DOHH2 (cell line): ENCODE data around the gene PSRC1.
A peak's percentile ranks its signal among the peaks of the same experiment; 100 is the strongest.
"Not testable (repeated sequence)": the region's sequence is repeated elsewhere in the genome, so short reads cannot be mapped to it uniquely, and the experiment has no call there.

ENCODE experiments used
- H3F3A ChIP-seq: fragments of 200-600 bp; sonication (generic), shearing (Covaris generic); 2 replicates; pipeline ENCODE4 v1.6.0; 2016; ENCODE audit warnings: antibody characterized with exemption, mild to moderate bottlenecking; ENCODE audit not compliant: control insufficient read depth, insufficient read depth
- H3K27ac ChIP-seq: fragments of 200-600 bp; sonication (generic); 2 replicates; pipeline ENCODE4 v1.5.1; 2014; ENCODE audit warnings: low read depth, mild to moderate bottlenecking, low read length, moderate library complexity
- H3K27me3 ChIP-seq: fragments of 200-600 bp; sonication (generic); 2 replicates; pipeline ENCODE4 v1.6.1; 2014; ENCODE audit warnings: mild to moderate bottlenecking, low read length, mixed read lengths; ENCODE audit not compliant: control insufficient read depth
- H3K36me3 ChIP-seq: fragments of 200-600 bp; sonication (generic); 2 replicates; pipeline ENCODE4 v1.6.1; 2014; ENCODE audit warnings: mild to moderate bottlenecking, low read length, moderate library complexity, mixed read lengths; ENCODE audit not compliant: control insufficient read depth
- H3K4me1 ChIP-seq: fragments of 200-600 bp; sonication (generic); 2 replicates; pipeline ENCODE4 v1.6.1; 2014; ENCODE audit warnings: mild to moderate bottlenecking, low read length, mixed read lengths; ENCODE audit not compliant: control insufficient read depth
- H3K4me2 ChIP-seq: fragments of 200-600 bp; sonication (generic); 2 replicates; pipeline ENCODE4 v1.6.0; 2014; ENCODE audit warnings: mild to moderate bottlenecking, low read length, moderate library complexity
- H3K4me3 ChIP-seq: fragments of 200-600 bp; sonication (generic); 2 replicates; pipeline ENCODE4 v1.5.1; 2014; ENCODE audit warnings: mild to moderate bottlenecking, low read length, mixed read lengths
- H3K79me2 ChIP-seq: fragments of 200-600 bp; sonication (generic); 2 replicates; pipeline ENCODE4 v1.6.1; 2014; ENCODE audit warnings: mild to moderate bottlenecking, low read length, mixed read lengths; ENCODE audit not compliant: control insufficient read depth
- H3K9me2 ChIP-seq: fragments of 200-600 bp; sonication (generic); replicated peaks from 2 replicates; pipeline ENCODE4 v1.6.1; 2014; ENCODE audit warnings: mild to moderate bottlenecking, low read length, mixed read lengths; ENCODE audit not compliant: control insufficient read depth
- H3K9me3 ChIP-seq: fragments of 200-600 bp; sonication (generic); 2 replicates; pipeline ENCODE4 v1.6.1; 2014; ENCODE audit warnings: antibody characterized with exemption, low read length, mixed read lengths; ENCODE audit not compliant: control insufficient read depth, insufficient read depth
- H4K20me1 ChIP-seq: fragments of 200-600 bp; sonication (generic); 2 replicates; pipeline ENCODE4 v1.6.0; 2014; ENCODE audit warnings: low read depth, mild to moderate bottlenecking, antibody characterized with exemption, low read length, moderate library complexity; ENCODE audit not compliant: control insufficient read depth, insufficient read depth
- CTCF ChIP-seq: fragments of 200-600 bp; sonication (generic); IDR thresholded peaks from one replicate; pipeline ENCODE4 v1.5.1; 2014; ENCODE audit warnings: antibody characterized with exemption, mild to moderate bottlenecking, low read depth, low read length; ENCODE audit not compliant: poor library complexity, severe bottlenecking
- EZH2phosphoT487 ChIP-seq: fragments of 200-600 bp; sonication (generic); IDR thresholded peaks from 2 replicates; pipeline ENCODE4 v1.6.1; 2017; ENCODE audit warnings: borderline replicate concordance, mild to moderate bottlenecking, antibody characterized with exemption, low read length, moderate library complexity, mixed read lengths

PSRC1 gene

GRCh38 chr1:109306832-109307273 lies 23.9 kb upstream of the PSRC1 start, which contains the start of gene MYBPHL:
MYBPHL (minus strand) TSS chr1:109307011; CDS start chr1:109306991, 20 bp downstream.
- no peaks in the 10 kb centered on the region for H3K79me2 ChIP-seq
- H3K27ac ChIP-seq, result peak within 1 kb of the TSS; percentile 73
- TF ChIP-seq EZH2phosphoT487 (no peak), CTCF (no peak)
- H3K9me3 ChIP-seq, result no peaks in the 10 kb centered on the region
- H3K4me3 ChIP-seq, result peak within 1 kb of the TSS; percentile 59
- H3K36me3 ChIP-seq, result no peaks in the 10 kb centered on the region
- 0 out of 2 replicates have a peak, but pooled peaks cover 8% of the 10 kb centered on the region for H3F3A ChIP-seq
- no peaks in the 10 kb centered on the region for H3K9me2 ChIP-seq
- H3K4me1 ChIP-seq, result peaks cover 51% of the 10 kb centered on the region
- no peaks in the 10 kb centered on the region for H4K20me1 ChIP-seq
- peak within 1 kb of the TSS; percentile 77 for H3K4me2 ChIP-seq
- no peaks in the 10 kb centered on the region for H3K27me3 ChIP-seq

GRCh38 chr1:109305991-109306390 lies 23.0 kb upstream of the PSRC1 start:
- H4K20me1 ChIP-seq, H3K9me2 ChIP-seq, H3K4me3 ChIP-seq, H3F3A ChIP-seq, H3K4me2 ChIP-seq, H3K36me3 ChIP-seq, H3K9me3 ChIP-seq, H3K79me2 ChIP-seq, H3K27me3 ChIP-seq, H3K27ac ChIP-seq: not testable (repeated sequence)
- peaks cover 51% of the 10 kb centered on the region for H3K4me1 ChIP-seq

GRCh38 chr1:109304226-109304920 lies 21.4 kb upstream of the PSRC1 start:
- 0 out of 2 replicates have a peak, but pooled peaks cover 8% of the 10 kb centered on the region for H3F3A ChIP-seq
- no peaks in the 10 kb centered on the region for H3K36me3 ChIP-seq
- no peaks in the 10 kb centered on the region for H3K9me2 ChIP-seq
- no peaks in the 10 kb centered on the region for H4K20me1 ChIP-seq
- no peaks in the 10 kb centered on the region for H3K79me2 ChIP-seq
- no peak overlapping the region for H3K4me3 ChIP-seq
- H3K4me1 ChIP-seq, result peaks cover 51% of the 10 kb centered on the region
- no peaks in the 10 kb centered on the region for H3K27me3 ChIP-seq
- H3K4me2 ChIP-seq, result no peak overlapping the region
- no peaks in the 10 kb centered on the region for H3K9me3 ChIP-seq
- TF ChIP-seq EZH2phosphoT487, result no peak
- TF ChIP-seq CTCF, result no peak
- no peak overlapping the region for H3K27ac ChIP-seq

GRCh38 chr1:109301874-109302273 lies 18.9 kb upstream of the PSRC1 start:
- H3K4me3 ChIP-seq, result no peak overlapping the region
- H3K9me3 ChIP-seq, result no peaks in the 10 kb centered on the region
- no peak for TF ChIP-seq EZH2phosphoT487
- TF ChIP-seq CTCF, result no peak
- no peaks in the 10 kb centered on the region for H3K9me2 ChIP-seq
- H3K79me2 ChIP-seq, result no peaks in the 10 kb centered on the region
- H3K27ac ChIP-seq, result no peak overlapping the region
- H3K4me1 ChIP-seq, result peaks cover 31% of the 10 kb centered on the region
- no peaks in the 10 kb centered on the region for H3F3A ChIP-seq
- no peaks in the 10 kb centered on the region for H4K20me1 ChIP-seq
- H3K27me3 ChIP-seq, result no peaks in the 10 kb centered on the region
- no peaks in the 10 kb centered on the region for H3K36me3 ChIP-seq
- no peak overlapping the region for H3K4me2 ChIP-seq
